ENCODE data around the gene UBE2QL1.

UBE2QL1 gene

GRCh38 chr5:6446626-6447309 is 1.9 kb upstream of the UBE2QL1 start:
- H3K27ac ChIP-seq (ENCODE audit: low read depth, low read length, poor library complexity, severe bottlenecking), result no peak overlapping the region
- H3K79me2 ChIP-seq (ENCODE audit: insufficient read depth, low read length), result no peaks in the 10 kb centered on the region
- H3F3A ChIP-seq (ENCODE audit: insufficient read depth, low read length), result no peaks in the 10 kb centered on the region
- no peaks in the 10 kb centered on the region for H3K36me3 ChIP-seq (ENCODE audit: insufficient read depth, low read length)
- no peak overlapping the region for H3K4me2 ChIP-seq (ENCODE audit: low read length)
- no peaks in the 10 kb centered on the region for H3K4me1 ChIP-seq (ENCODE audit: insufficient read depth, low read length, severe bottlenecking)
- H3K4me3 ChIP-seq (ENCODE audit: low read depth, low read length, poor library complexity, severe bottlenecking), result no peak overlapping the region
- no peaks in the 10 kb centered on the region for H3K9me2 ChIP-seq (ENCODE audit: low read depth, low read length)
- no peak overlapping the region for H3K9ac ChIP-seq (ENCODE audit: low read length)
- H2AFZ ChIP-seq (ENCODE audit: low read length), result no peak overlapping the region
- no peaks in the 10 kb centered on the region for H3K27me3 ChIP-seq (ENCODE audit: insufficient read depth, low read length)
- H4K20me1 ChIP-seq (ENCODE audit: insufficient read depth, low read length), result no peaks in the 10 kb centered on the region
- TF ChIP-seq, protein P1, sequence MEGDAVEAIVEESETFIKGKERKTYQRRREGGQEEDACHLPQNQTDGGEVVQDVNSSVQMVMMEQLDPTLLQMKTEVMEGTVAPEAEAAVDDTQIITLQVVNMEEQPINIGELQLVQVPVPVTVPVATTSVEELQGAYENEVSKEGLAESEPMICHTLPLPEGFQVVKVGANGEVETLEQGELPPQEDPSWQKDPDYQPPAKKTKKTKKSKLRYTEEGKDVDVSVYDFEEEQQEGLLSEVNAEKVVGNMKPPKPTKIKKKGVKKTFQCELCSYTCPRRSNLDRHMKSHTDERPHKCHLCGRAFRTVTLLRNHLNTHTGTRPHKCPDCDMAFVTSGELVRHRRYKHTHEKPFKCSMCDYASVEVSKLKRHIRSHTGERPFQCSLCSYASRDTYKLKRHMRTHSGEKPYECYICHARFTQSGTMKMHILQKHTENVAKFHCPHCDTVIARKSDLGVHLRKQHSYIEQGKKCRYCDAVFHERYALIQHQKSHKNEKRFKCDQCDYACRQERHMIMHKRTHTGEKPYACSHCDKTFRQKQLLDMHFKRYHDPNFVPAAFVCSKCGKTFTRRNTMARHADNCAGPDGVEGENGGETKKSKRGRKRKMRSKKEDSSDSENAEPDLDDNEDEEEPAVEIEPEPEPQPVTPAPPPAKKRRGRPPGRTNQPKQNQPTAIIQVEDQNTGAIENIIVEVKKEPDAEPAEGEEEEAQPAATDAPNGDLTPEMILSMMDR (IDR thresholded peaks at IDR 0.05; ENCODE audit: low read length), result no peak
- no peak for TF ChIP-seq EZH2 (IDR thresholded peaks at IDR 0.05; ENCODE audit: borderline replicate concordance, low read length)
- no peaks in the 10 kb centered on the region for H3K9me3 ChIP-seq (ENCODE audit: low read length)

- Histone ChIP-seq H3K27ac (ENCODE audit: low read depth, low read length, poor library complexity, severe bottlenecking) (no peak overlapping the region), H3K27me3 (ENCODE audit: insufficient read depth, low read length) (no peaks in the 10 kb centered on the region), H3K36me3 (ENCODE audit: insufficient read depth, low read length) (no peaks in the 10 kb centered on the region), H3K9ac (ENCODE audit: low read length) (no peak overlapping the region), H3F3A (ENCODE audit: insufficient read depth, low read length) (no peaks in the 10 kb centered on the region), H4K20me1 (ENCODE audit: insufficient read depth, low read length) (no peaks in the 10 kb centered on the region), H3K4me2 (ENCODE audit: low read length) (no peak overlapping the region), H3K4me3 (ENCODE audit: low read depth, low read length, poor library complexity, severe bottlenecking) (no peak overlapping the region), H3K79me2 (ENCODE audit: insufficient read depth, low read length) (no peaks in the 10 kb centered on the region), H3K9me3 (ENCODE audit: low read length) (no peaks in the 10 kb centered on the region), H2AFZ (ENCODE audit: low read length) (no peak overlapping the region), H3K9me2 (ENCODE audit: low read depth, low read length) (no peaks in the 10 kb centered on the region), H3K4me1 (ENCODE audit: insufficient read depth, low read length, severe bottlenecking) (no peaks in the 10 kb centered on the region)
- TF ChIP-seq, protein P1 (IDR thresholded peaks at IDR 0.05; ENCODE audit: low read length), result no peak
- no peak for TF ChIP-seq EZH2 (IDR thresholded peaks at IDR 0.05; ENCODE audit: borderline replicate concordance, low read length)
These were observed 1.1 kb upstream of the UBE2QL1 start for GRCh38 chr5:6447384-6448140.

- Histone ChIP-seq H2AFZ (ENCODE audit: low read length) (no peak overlapping the region), H3K4me1 (ENCODE audit: insufficient read depth, low read length, severe bottlenecking) (no peaks in the 10 kb centered on the region), H3K4me3 (ENCODE audit: low read depth, low read length, poor library complexity, severe bottlenecking) (no peak overlapping the region), H4K20me1 (ENCODE audit: insufficient read depth, low read length) (no peaks in the 10 kb centered on the region), H3K9me2 (ENCODE audit: low read depth, low read length) (no peaks in the 10 kb centered on the region), H3K9ac (ENCODE audit: low read length) (no peak overlapping the region), H3K27ac (ENCODE audit: low read depth, low read length, poor library complexity, severe bottlenecking) (no peak overlapping the region), H3K27me3 (ENCODE audit: insufficient read depth, low read length) (no peaks in the 10 kb centered on the region), H3F3A (ENCODE audit: insufficient read depth, low read length) (no peaks in the 10 kb centered on the region), H3K4me2 (ENCODE audit: low read length) (no peak overlapping the region), H3K79me2 (ENCODE audit: insufficient read depth, low read length) (no peaks in the 10 kb centered on the region), H3K36me3 (ENCODE audit: insufficient read depth, low read length) (no peaks in the 10 kb centered on the region), H3K9me3 (ENCODE audit: low read length) (no peaks in the 10 kb centered on the region)
- TF ChIP-seq, protein P1 (IDR thresholded peaks at IDR 0.05; ENCODE audit: low read length), result no peak
These were observed 543 bp upstream of the UBE2QL1 start for GRCh38 chr5:6448141-6448491.

Data from OCI-LY1 (cell line).